MCF 10A (cell line): Measurements from ENCODE around the gene ZNF81. TPM values are rescaled to one million over a fixed set of nuclear protein-coding genes. Genes with fewer than 3 reads are reported as not detected.
A peak's percentile ranks its signal among the peaks of the same experiment; 100 is the strongest.
"Not testable (repeated sequence)": the region's sequence is repeated elsewhere in the genome, so short reads cannot be mapped to it uniquely, and the experiment has no call there.

ENCODE experiments used
- BruUV-seq: library from RNA; stranded (reverse); fragments of 400-500 nt; replicated peaks from 2 replicates; lab custom pipeline; 2021; lab: Mats Ljungman, UMichigan
- CTCF ChIA-PET: fragments of 300-600 bp; sonication (Branson Sonifier 250); formaldehyde crosslinking; extraction: SDS; loops from one replicate; lab custom pipeline; 2021; ENCODE audit warnings: antibody characterized with exemption, inconsistent platforms; lab: Yijun Ruan, JAX
- POLR2A ChIA-PET: fragments of 300-600, 350-650 bp; sonication (Branson Sonifier 250); formaldehyde crosslinking; extraction: SDS; loops from one replicate; lab custom pipeline; 2020; ENCODE audit warnings: antibody characterized with exemption, inconsistent platforms; lab: Yijun Ruan, JAX
- DNase-seq: peaks from one replicate; pipeline ENCODE4 v3.0.0-alpha.2; 2018; ENCODE audit not compliant: unreplicated experiment
- H3K27ac Mint-ChIP-seq: one replicate; pipeline ENCODE4 v1.8.0; 2022; ENCODE audit warnings: mild to moderate bottlenecking, low read depth, mixed read lengths; ENCODE audit not compliant: unreplicated experiment
- H3K27me3 Mint-ChIP-seq: one replicate; pipeline ENCODE4 v1.8.0; 2022; ENCODE audit warnings: mixed read lengths; ENCODE audit not compliant: insufficient read depth, unreplicated experiment
- H3K36me3 Mint-ChIP-seq: one replicate; pipeline ENCODE4 v1.8.0; 2022; ENCODE audit warnings: mild to moderate bottlenecking, moderate library complexity, mixed read lengths; ENCODE audit not compliant: insufficient read depth, unreplicated experiment
- H3K4me1 Mint-ChIP-seq: one replicate; pipeline ENCODE4 v1.8.0; 2022; ENCODE audit warnings: mixed read lengths; ENCODE audit not compliant: insufficient read depth, unreplicated experiment
- H3K4me3 Mint-ChIP-seq: one replicate; pipeline ENCODE4 v1.8.0; 2022; ENCODE audit warnings: mild to moderate bottlenecking, moderate library complexity, mixed read lengths; ENCODE audit not compliant: unreplicated experiment
- H3K9me3 Mint-ChIP-seq: one replicate; pipeline ENCODE4 v1.8.0; 2022; ENCODE audit warnings: mixed read lengths; ENCODE audit not compliant: unreplicated experiment
- intact Hi-C: fragments of 100-400 bp; cut with micrococcal nuclease; formaldehyde crosslinking; loops from 2 replicates; pipeline ENCODE4 v1.14.1; 2022
- total RNA-seq: library from RNA; stranded (reverse); gene quantifications from 2 replicates; pipeline ENCODE4 v1.2.3, GENCODE V29; 2022
- TF ChIP-seq, protein P1 (sequence below): fragments of 200-600 bp; IDR thresholded peaks from one replicate; pipeline ENCODE4 v1.8.0; 2022; ENCODE audit warnings: antibody characterized with exemption, mild to moderate bottlenecking; ENCODE audit not compliant: unreplicated experiment

ZNF81 gene
- total RNA-seq, 1 experiment from 2014 or later: 7.5 TPM

DNA sequence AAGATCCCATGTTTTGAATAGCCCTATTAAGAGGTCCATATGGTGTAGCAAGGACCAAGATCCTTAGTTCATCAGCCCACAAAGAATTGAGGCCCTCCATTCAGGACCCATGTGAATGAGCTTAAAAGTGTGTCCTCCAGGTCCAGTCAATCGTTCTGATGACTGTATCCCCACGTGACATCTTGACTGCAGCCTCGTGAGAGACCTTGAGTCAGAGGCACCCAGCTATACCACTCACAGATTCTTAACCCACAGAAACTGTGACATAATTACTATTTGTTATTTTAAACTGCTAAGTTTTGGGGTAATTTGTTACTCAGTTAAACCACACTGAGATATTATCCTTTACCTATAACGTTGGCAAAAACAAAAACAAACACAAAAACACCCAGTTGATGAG is 104.7 kb downstream of the ZNF81 start:
- H3K36me3 Mint-ChIP-seq: no peaks in the 10 kb centered on the region
- no peaks in the 10 kb centered on the region for H3K27me3 Mint-ChIP-seq
- no peak overlapping the region for H3K27ac Mint-ChIP-seq
- intact Hi-C loops: no loop called here
- ChIA-PET POLR2A (no interaction called here), CTCF (no interaction called here)
- H3K4me1 Mint-ChIP-seq: no peaks in the 10 kb centered on the region
- DNase-seq: no peak
- no TSS peak for BruUV-seq
- TF ChIP-seq, protein P1, sequence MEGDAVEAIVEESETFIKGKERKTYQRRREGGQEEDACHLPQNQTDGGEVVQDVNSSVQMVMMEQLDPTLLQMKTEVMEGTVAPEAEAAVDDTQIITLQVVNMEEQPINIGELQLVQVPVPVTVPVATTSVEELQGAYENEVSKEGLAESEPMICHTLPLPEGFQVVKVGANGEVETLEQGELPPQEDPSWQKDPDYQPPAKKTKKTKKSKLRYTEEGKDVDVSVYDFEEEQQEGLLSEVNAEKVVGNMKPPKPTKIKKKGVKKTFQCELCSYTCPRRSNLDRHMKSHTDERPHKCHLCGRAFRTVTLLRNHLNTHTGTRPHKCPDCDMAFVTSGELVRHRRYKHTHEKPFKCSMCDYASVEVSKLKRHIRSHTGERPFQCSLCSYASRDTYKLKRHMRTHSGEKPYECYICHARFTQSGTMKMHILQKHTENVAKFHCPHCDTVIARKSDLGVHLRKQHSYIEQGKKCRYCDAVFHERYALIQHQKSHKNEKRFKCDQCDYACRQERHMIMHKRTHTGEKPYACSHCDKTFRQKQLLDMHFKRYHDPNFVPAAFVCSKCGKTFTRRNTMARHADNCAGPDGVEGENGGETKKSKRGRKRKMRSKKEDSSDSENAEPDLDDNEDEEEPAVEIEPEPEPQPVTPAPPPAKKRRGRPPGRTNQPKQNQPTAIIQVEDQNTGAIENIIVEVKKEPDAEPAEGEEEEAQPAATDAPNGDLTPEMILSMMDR: no peak
- H3K9me3 Mint-ChIP-seq: peaks cover 21% of the 10 kb centered on the region
- no peak overlapping the region for H3K4me3 Mint-ChIP-seq

DNA sequence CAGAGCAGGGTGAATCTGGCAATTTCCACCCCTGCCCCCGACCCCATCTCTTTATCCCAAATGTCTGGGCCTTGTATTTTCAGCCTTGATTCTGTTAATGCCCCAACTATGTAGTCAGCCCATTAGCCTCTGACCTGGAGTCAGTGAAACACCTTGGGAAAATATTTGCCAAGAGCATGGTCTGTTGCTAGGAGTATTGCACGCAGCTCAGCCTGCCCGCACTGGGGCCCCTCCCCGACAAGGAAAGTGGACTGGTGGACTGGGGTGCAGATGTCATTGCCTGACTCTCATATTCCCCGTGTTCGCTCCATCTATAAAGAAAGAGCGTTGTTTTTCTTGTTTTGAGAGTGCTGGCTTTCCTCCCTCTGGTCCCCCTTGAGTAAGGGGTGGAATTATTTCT is 118.6 kb downstream of the ZNF81 start:
- POLR2A ChIA-PET, DNase-seq, H3K27me3 Mint-ChIP-seq, H3K4me3 Mint-ChIP-seq, BruUV-seq, H3K4me1 Mint-ChIP-seq, H3K36me3 Mint-ChIP-seq, H3K27ac Mint-ChIP-seq, intact Hi-C loops, CTCF ChIA-PET: not testable (repeated sequence)
- H3K9me3 Mint-ChIP-seq: peaks cover 12% of the 10 kb centered on the region

DNA sequence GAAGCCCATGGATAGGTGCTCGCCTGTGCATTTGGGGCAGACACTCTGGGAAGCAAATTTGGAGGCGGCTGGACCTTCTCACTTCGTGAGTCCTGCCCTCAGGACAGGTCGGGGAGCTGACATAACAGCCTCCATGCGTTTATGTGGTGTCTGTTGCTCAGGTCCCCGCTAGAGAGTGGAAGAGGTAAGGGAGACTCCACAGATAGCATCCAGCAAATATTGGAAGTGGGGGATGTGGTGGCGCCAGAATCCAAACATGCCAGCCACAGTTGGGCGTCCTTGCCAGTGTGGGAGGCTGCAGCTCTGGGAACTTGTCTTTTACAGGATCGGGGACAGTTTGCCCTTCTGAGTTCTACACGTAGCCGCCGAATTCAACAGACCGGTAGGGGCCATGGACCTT is 119.3 kb downstream of the ZNF81 start:
- ChIA-PET POLR2A (no interaction called here), CTCF (no interaction called here)
- no TSS peak for BruUV-seq
- DNase-seq: no peak
- Mint-ChIP-seq H3K9me3 (peaks cover 5% of the 10 kb centered on the region), H3K36me3 (no peaks in the 10 kb centered on the region), H3K4me1 (no peaks in the 10 kb centered on the region), H3K4me3 (no peak overlapping the region), H3K27ac (no peak overlapping the region), H3K27me3 (no peaks in the 10 kb centered on the region)
- intact Hi-C loops: no loop called here
- TF ChIP-seq, protein P1: no peak

DNA sequence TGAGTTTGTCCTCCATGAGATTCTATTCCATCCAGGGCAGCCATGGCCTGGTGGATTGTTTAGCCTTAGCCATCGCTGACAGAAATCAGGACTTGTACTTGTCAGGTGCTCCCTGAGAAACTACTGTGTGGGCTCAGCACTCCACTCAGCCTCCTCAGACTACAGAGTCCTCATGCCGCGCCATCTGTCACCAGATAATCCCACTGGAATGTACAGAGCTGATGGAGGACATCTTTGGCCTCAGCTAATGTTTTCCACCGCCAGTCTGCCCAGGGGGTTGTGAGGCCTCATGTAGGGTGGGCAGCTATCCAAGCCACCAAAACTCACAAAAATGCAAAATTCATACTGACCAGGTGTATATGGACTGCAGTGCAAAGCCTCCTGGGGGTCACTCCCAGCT is 121.5 kb downstream of the ZNF81 start:
- intact Hi-C loops, H3K36me3 Mint-ChIP-seq, H3K9me3 Mint-ChIP-seq, H3K27me3 Mint-ChIP-seq, POLR2A ChIA-PET, H3K4me3 Mint-ChIP-seq, H3K4me1 Mint-ChIP-seq, DNase-seq, H3K27ac Mint-ChIP-seq, BruUV-seq: not testable (repeated sequence)
- CTCF ChIA-PET: interaction anchor here (1.1 kb wide), 1 partner anchor 69 kb away, joined by 3 read pairs; no protein-coding TSS in a partner anchor

DNA sequence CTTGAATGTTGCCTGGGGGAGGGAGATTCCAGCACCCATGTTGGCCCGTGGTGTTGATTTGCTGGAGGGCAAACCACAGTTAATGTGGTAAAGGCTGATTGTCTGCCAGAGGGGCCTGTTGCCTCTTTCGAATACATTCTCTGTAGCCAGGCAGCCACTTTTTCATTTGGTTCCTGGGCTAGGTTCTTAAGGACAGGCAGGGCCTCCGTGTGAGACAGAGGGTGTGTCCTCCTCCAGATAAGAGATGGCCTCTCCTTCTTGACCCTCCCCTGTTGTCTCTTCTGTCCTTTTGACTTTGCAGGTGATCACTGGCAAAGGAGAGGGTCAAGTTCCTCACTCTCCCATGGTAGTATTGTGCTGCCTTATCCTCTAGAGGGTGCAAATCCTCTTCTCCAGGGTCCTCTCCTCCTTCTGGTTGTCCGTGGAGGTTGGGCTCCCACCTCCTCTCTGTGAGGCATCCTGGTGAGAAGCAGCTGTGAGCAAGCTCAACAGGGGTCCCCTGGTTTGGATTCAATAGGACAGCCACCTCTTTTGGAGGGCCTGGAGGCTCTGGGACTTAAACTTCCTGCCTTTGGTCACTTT is 122.2 kb downstream of the ZNF81 start:
- POLR2A ChIA-PET: interaction anchor here (0.5 kb wide), 1 partner anchor 15 kb away, joined by 4 read pairs; no protein-coding TSS in a partner anchor

More for the DNA sequence above, 122.2 kb downstream of the ZNF81 start:
- CTCF ChIA-PET: interaction anchor here (0.8 kb wide), 1 partner anchor 24 kb away, joined by 3 read pairs; no protein-coding TSS in a partner anchor
- TF ChIP-seq, protein P1: no peak
- no peaks in the 10 kb centered on the region for H3K36me3 Mint-ChIP-seq
- peaks cover 10% of the 10 kb centered on the region for H3K9me3 Mint-ChIP-seq
- H3K27ac Mint-ChIP-seq: no peak overlapping the region
- peak; percentile 9 for DNase-seq
- no peaks in the 10 kb centered on the region for H3K4me1 Mint-ChIP-seq
- no peaks in the 10 kb centered on the region for H3K27me3 Mint-ChIP-seq
- no TSS peak for BruUV-seq
- H3K4me3 Mint-ChIP-seq: no peak overlapping the region
- intact Hi-C loops: no loop called here
